GM21390 (cell line): ENCODE data around the gene SMC1B.
"Not testable (repeated sequence)": the region's sequence is repeated elsewhere in the genome, so short reads cannot be mapped to it uniquely, and the experiment has no call there.

Experiments
- ATAC-seq: cut with Tn5 transposase; IDR thresholded peaks from one replicate; pipeline ENCODE4 v1.9.1; 2021; ENCODE audit not compliant: unreplicated experiment

The SMC1B gene

DNA sequence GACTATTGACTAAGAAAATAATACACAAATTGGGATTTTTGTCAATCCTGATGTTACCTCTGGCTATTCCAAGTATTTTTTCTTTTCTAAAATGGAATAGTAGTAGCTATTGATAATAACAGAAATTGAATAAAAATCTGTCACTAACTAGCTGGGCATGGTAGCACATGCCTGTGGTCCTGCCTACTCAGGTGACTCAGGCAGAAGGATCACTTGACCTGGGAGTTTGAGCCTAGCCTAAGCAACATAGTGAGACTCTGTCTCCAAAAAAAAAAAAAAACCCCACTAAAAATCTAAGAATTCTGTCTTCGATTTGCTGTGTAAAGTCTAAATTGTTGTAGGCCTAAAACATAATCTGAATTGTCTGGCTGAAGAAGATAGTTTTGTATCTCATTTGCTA is 61.4 kb downstream of the SMC1B start:
- no peak for ATAC-seq

DNA sequence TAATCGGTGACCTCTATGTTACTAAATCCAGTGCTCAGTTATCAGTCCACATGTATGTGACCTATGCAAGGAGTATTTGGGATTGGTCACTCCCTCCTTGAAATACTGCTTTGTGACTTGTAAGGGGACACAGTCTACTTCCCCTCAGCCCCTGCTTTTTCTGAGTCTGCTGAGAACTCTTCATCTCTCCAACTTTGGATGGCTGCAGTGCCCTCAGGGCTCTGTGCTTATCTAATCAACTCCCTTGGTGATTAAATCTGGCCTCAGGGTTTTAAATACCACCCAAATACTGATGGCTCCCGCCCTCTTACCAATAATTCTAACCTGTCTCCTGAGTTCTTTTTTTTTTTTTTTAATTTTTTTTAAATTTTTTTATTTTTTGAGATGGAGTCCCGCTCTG is 63.5 kb downstream of the SMC1B start:
- ATAC-seq, result no peak

DNA sequence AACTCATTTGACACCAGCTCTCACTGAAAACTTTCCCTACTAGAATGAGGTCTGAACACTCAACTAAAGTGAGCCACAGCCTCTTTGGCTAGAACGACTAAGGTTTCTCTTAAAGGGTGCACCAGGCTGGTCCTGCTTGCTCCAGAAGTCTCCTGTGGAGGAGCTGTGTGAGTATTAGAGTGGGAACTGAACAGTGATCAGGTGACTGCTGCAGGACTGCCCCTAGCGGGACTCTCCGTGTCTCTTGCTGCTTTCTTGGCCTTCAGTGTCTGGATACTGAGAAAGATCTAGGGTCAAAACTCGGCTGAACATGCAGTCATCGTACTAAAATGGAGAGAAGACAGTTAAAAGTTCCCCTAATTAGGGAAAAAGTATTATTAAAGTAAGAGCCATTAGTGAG is 69.1 kb downstream of the SMC1B start:
- no peak for ATAC-seq

- ATAC-seq, result no peak
These were observed 70.3 kb downstream of the SMC1B start for GRCh38 chr22:45343143-45343542.

DNA sequence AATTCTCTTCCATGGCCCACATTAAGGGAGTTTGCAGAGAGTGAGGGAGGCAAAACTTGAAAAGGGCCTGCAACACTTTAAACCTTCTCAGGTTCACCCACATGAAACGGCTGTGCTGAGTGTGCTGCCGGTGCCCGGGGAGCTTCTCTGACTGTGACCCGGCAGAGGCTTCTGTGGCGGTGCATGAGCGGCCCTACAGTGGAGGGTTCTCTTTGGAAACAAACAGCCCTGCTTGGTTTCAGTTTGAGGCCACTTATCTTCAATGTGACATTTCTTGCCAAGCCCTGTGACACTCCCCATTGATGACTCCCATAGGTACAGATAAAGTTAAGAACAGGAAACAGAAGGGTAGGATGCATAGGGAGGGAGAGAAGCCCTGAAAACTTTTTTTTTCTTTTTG is 71.9 kb downstream of the SMC1B start:
- ATAC-seq, result no peak

GRCh38 chr22:45340323-45340722 is 73.1 kb downstream of the SMC1B start:
- no peak for ATAC-seq

DNA sequence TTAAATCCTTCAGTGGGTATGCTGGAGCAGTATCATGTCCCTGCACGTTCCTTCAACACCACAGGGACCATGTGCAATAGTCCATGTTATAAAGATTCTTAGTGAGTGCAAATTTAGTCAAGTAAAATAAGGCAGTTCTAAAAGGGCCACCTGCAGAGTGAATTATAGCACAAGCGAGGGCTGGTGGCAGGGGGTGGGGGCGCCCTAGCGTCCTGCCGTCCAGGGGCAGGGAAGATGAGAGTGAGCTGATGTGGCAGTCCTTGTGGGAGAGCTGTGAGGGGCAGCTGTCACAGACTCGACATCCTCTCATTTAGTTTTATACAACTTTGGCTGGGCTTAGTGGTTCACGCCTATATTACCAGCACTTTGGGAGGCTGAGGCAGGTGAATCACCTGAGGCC is 74.6 kb downstream of the SMC1B start:
- no peak for ATAC-seq

DNA sequence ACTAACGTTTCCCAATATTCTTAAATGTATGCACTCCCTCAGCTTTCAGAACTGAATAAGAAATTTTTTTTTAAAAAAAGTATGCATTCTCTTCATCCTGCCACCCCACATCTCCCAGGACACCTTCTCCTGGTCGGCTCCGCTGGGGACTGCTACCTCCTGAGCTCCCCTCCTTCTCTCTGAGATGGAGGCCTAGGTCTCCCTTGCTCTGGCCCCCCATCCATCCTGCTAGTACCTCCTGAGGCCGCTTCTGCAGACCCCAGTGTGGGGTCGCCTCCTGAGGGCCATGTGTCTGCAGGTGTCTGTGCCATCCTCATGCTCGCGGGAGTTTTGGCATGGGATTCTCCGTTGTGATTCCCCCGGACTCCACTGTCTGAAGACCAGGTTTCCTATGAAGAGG is 75.9 kb downstream of the SMC1B start:
- ATAC-seq, result no peak

- ATAC-seq, result no peak
These were observed 76.4 kb downstream of the SMC1B start for GRCh38 chr22:45336971-45337431.

- no peak for ATAC-seq
These were observed 77.4 kb downstream of the SMC1B start for GRCh38 chr22:45335854-45336522.

GRCh38 chr22:45335021-45335818 is 78.2 kb downstream of the SMC1B start:
- ATAC-seq, result no peak

GRCh38 chr22:45334528-45334927 is 78.9 kb downstream of the SMC1B start:
- ATAC-seq, result no peak

DNA sequence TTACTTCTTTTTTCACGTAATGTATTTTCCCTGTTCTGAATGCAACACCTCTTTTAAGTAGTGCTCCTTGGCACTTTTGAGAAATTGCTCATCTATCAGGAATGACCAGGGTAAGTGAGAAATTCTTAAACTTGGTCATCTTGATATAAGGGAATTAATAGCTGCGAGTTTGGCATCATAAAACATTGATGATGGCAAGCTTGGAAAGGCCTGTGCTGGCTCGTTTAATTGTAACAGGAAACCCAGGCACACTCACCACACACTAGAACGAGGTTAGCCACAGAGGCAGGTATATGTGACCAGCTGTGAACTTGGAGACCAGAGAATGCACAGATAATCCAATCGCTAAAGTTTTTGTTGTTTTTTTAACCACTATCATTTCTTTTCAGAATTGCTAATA is 79.3 kb downstream of the SMC1B start:
- ATAC-seq, result no peak

GRCh38 chr22:45332001-45332400 is 81.4 kb downstream of the SMC1B start:
- no peak for ATAC-seq

GRCh38 chr22:45331486-45331885 is 81.9 kb downstream of the SMC1B start:
- ATAC-seq, result no peak

- no peak for ATAC-seq
These were observed 82.9 kb downstream of the SMC1B start for GRCh38 chr22:45330548-45330947.

DNA sequence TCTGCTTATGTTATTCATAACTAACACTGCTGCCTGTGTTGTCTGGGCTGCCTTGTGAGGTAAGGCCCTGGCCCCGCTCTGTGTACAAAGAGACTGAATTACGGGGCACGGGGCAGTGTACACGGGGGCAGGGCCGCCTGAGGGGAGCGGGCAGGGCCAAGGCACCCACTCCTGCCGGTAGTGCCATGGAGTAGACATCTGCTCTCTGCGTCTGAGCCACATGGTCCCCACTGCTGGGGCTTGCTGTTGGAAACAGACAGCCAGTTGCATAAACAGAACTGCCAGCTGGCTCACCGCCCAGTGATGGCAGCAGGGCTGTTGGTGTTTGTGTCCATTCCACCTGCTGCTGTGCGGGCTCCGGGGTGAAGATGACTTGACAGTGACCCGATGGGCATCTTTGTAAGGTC is 83.9 kb downstream of the SMC1B start:
- ATAC-seq, result no peak

- ATAC-seq, result no peak
These were observed 84.4 kb downstream of the SMC1B start for GRCh38 chr22:45328822-45329529.

GRCh38 chr22:45328261-45328660 is 85.1 kb downstream of the SMC1B start:
- ATAC-seq, result not testable (repeated sequence)

DNA sequence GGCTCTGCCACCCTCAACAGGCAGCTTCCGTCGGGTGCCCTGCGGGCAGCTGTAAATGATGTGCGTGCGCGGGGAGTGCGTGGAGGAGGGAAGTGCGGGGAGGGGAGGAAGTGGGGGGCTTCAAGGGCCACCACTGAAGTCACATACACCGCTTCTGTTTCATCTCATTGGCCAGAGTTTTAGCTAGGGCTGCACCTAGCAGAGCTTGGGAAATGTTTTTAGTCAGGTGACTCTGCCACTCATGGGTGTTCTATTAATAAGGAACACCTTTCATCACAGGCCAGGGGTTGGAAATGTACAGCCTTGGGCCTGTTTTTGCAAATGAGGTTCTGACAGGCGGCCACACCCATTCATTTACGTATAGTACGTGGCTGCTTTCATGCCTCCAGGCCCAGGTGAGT is 89.1 kb downstream of the SMC1B start:
- ATAC-seq, result no peak

GRCh38 chr22:45323695-45324094 is 89.7 kb downstream of the SMC1B start:
- ATAC-seq, result no peak
